ENCODE data around the gene MAPK8IP2.
A peak's percentile ranks its signal among the peaks of the same experiment; 100 is the strongest.

The MAPK8IP2 gene

GRCh38 chr22:50575426-50575941 lies 25.1 kb upstream of the MAPK8IP2 start:
- DNase-seq (ENCODE audit: low read depth in 2 of 2), result no peak

GRCh38 chr22:50576070-50576469 lies 24.5 kb upstream of the MAPK8IP2 start:
- no peak for DNase-seq (ENCODE audit: low read depth in 2 of 2)

GRCh38 chr22:50576806-50577696 lies 23.5 kb upstream of the MAPK8IP2 start:
- DNase-seq (ENCODE audit: low read depth in 2 of 2), result no peak

- DNase-seq (ENCODE audit: low read depth in 2 of 2), result no peak
These were observed 23.0 kb upstream of the MAPK8IP2 start for GRCh38 chr22:50577697-50577986.

- no peak for DNase-seq (ENCODE audit: low read depth in 2 of 2)
These were observed 22.4 kb upstream of the MAPK8IP2 start, which contains the start of gene CPT1B for GRCh38 chr22:50577987-50578775. TSS of gene CPT1B (minus strand) at chr22:50578427. CDS start at chr22:50577915, 512 bp downstream.

- DNase-seq (ENCODE audit: low read depth in 2 of 2), result no peak
These were observed 21.8 kb upstream of the MAPK8IP2 start for GRCh38 chr22:50578776-50579310.

GRCh38 chr22:50579752-50580151 lies 20.8 kb upstream of the MAPK8IP2 start:
- DNase-seq (ENCODE audit: low read depth in 2 of 2), result no peak

GRCh38 chr22:50581031-50581949 lies 19.3 kb upstream of the MAPK8IP2 start:
- no peak for DNase-seq (ENCODE audit: low read depth in 2 of 2)

- DNase-seq (ENCODE audit: low read depth in 2 of 2), result peak in 1 of 2 donors; percentile 17
These were observed 18.6 kb upstream of the MAPK8IP2 start for GRCh38 chr22:50581950-50582492.

GRCh38 chr22:50582493-50583293 lies 17.9 kb upstream of the MAPK8IP2 start, which contains the start of gene CHKB:
TSS of gene CHKB (minus strand) at chr22:50582849. CDS start at chr22:50582781, 68 bp downstream.
- DNase-seq (ENCODE audit: low read depth in 2 of 2), result peak; percentile 99

- no peak for DNase-seq (ENCODE audit: low read depth in 2 of 2)
These were observed 17.2 kb upstream of the MAPK8IP2 start for GRCh38 chr22:50583294-50583861.

- no peak for DNase-seq (ENCODE audit: low read depth in 2 of 2)
These were observed 16.2 kb upstream of the MAPK8IP2 start for GRCh38 chr22:50584106-50585096.

- no peak for DNase-seq (ENCODE audit: low read depth in 2 of 2)
These were observed 15.4 kb upstream of the MAPK8IP2 start for GRCh38 chr22:50585238-50585637.

- no peak for DNase-seq (ENCODE audit: low read depth in 2 of 2)
These were observed 14.8 kb upstream of the MAPK8IP2 start for GRCh38 chr22:50585781-50586180.

- no peak for DNase-seq (ENCODE audit: low read depth in 2 of 2)
These were observed 14.2 kb upstream of the MAPK8IP2 start for GRCh38 chr22:50586416-50586815.

- no peak for DNase-seq (ENCODE audit: low read depth in 2 of 2)
These were observed 13.2 kb upstream of the MAPK8IP2 start for GRCh38 chr22:50587407-50587806.

GRCh38 chr22:50595189-50595588 lies 5.4 kb upstream of the MAPK8IP2 start:
- no peak for DNase-seq (ENCODE audit: low read depth in 2 of 2)

- DNase-seq (ENCODE audit: low read depth in 2 of 2), result no peak
These were observed 3.5 kb upstream of the MAPK8IP2 start for GRCh38 chr22:50597097-50597496.
